NCI-H524 (cell line): ENCODE data around the gene S1PR3.

Experiments used
- DNase-seq, 2 experiments: peaks; one replicate each; lab custom pipeline; 2025; lab: John Stamatoyannopoulos, UW

The S1PR3 gene

GRCh38 chr9:88993327-88993726 is 2.1 kb downstream of the S1PR3 start:
- no peak for DNase-seq

- no peak for DNase-seq
Observed at GRCh38 chr9:88993871-88994460, 2.7 kb downstream of the S1PR3 start.

- DNase-seq = no peak
Observed at GRCh38 chr9:88994469-88995199, 3.4 kb downstream of the S1PR3 start.

GRCh38 chr9:88995200-88995577 is 3.9 kb downstream of the S1PR3 start:
- no peak for DNase-seq

- DNase-seq = peak in 1 of 2 experiments; percentile 82
Observed at GRCh38 chr9:88995627-88996026, 4.4 kb downstream of the S1PR3 start.

GRCh38 chr9:88996046-88996920 is 5.0 kb downstream of the S1PR3 start:
- peak in 1 of 2 experiments; percentile 62 for DNase-seq

- no peak for DNase-seq
Observed at GRCh38 chr9:88996921-88997235, 5.6 kb downstream of the S1PR3 start.

- DNase-seq = no peak
Observed at GRCh38 chr9:88997646-88998045, 6.4 kb downstream of the S1PR3 start.

- peak in 1 of 2 experiments; percentile 5 for DNase-seq
Observed at GRCh38 chr9:88998503-88998902, 7.2 kb downstream of the S1PR3 start.

- DNase-seq = no peak
Observed at GRCh38 chr9:88998911-88999310, 7.6 kb downstream of the S1PR3 start.

GRCh38 chr9:89000371-89000781 is 9.1 kb downstream of the S1PR3 start:
- DNase-seq = no peak

- peak; percentile 51 to 72 for DNase-seq
Observed at GRCh38 chr9:89000973-89001916, 10.0 kb downstream of the S1PR3 start.

GRCh38 chr9:89001917-89002540 is 10.8 kb downstream of the S1PR3 start:
- DNase-seq = no peak

GRCh38 chr9:89002987-89003386 is 11.7 kb downstream of the S1PR3 start:
- no peak for DNase-seq

- DNase-seq = no peak
Observed at GRCh38 chr9:89005323-89005722, 14.1 kb downstream of the S1PR3 start.

- DNase-seq = no peak
Observed at GRCh38 chr9:89006267-89006666, 15.0 kb downstream of the S1PR3 start.

GRCh38 chr9:89006996-89007967 is 16.0 kb downstream of the S1PR3 start:
- no peak for DNase-seq

- DNase-seq = peak in 1 of 2 experiments; percentile 52
Observed at GRCh38 chr9:89008055-89008743, 16.9 kb downstream of the S1PR3 start.

- DNase-seq = peak in 1 of 2 experiments; percentile 14
Observed at GRCh38 chr9:89008744-89009545, 17.7 kb downstream of the S1PR3 start.
